GM12878 (cell line): Measurements from ENCODE around the gene NOL7. TPM values are rescaled to one million over a fixed set of nuclear protein-coding genes. Genes with fewer than 3 reads are reported as not detected.

ENCODE experiments used
- ATAC-seq: fragments of 200-7000 bp; cut with Tn5 transposase; 3 replicates; pipeline ENCODE4 v1.9.1; 2020; ENCODE audit warnings: mild to moderate bottlenecking, moderate library complexity
- BruUV-seq: library from RNA; stranded (reverse); fragments of 400-500 nt; replicated peaks from 2 replicates; lab custom pipeline; 2021; lab: Mats Ljungman, UMichigan
- CTCF ChIA-PET: fragments of 300-600 bp; sonication (Branson Sonifier 250); formaldehyde crosslinking; extraction: SDS; loops from one replicate; lab custom pipeline; 2021; ENCODE audit warnings: inconsistent platforms; lab: Yijun Ruan, JAX
- POLR2A ChIA-PET: fragments of 350-600 bp; formaldehyde crosslinking; extraction: SDS; loops from one replicate; lab custom pipeline; 2021; ENCODE audit warnings: inconsistent platforms; lab: Charles Lee
- RAD21 ChIA-PET: fragments of 300-600 bp; sonication (Branson Sonifier 250); formaldehyde crosslinking; loops from one replicate; lab custom pipeline; 2023; ENCODE audit warnings: antibody characterized with exemption; ENCODE audit not compliant: unreplicated experiment; lab: Charles Lee
- SMC1A ChIA-PET: fragments of 300-600 bp; sonication (Branson Sonifier 250); formaldehyde crosslinking; loops from one replicate; lab custom pipeline; 2023; ENCODE audit not compliant: unreplicated experiment, uncharacterized antibody; lab: Charles Lee
- DNase-seq: peaks from one replicate; pipeline ENCODE4 v3.0.0-alpha.2; 2011; ENCODE audit warnings: low read depth, low spot score
- FAIRE-seq: peaks from 3 replicates; lab custom pipeline; 2011; peaks lifted over from hg19 to GRCh38; lab: Jason Lieb, UNC
- H2AFZ ChIP-seq: 2 replicates; pipeline ENCODE4 v1.6.0; 2011; ENCODE audit warnings: low read depth, low read length, control low read depth; ENCODE audit not compliant: control insufficient read depth
- H3K27ac ChIP-seq: 2 replicates; pipeline ENCODE4 v1.5.1; 2011; ENCODE audit warnings: control low read depth; ENCODE audit not compliant: control insufficient read depth, insufficient read depth
- H3K27me3 ChIP-seq, 2 experiments: replicated peaks in 1 of 2; 2 replicates each; pipeline versions ENCODE4 v1.6.0 to v1.6.1; 2011; ENCODE audit warnings: low read length in 1 of 2; ENCODE audit not compliant: control insufficient read depth in 2 of 2, insufficient read depth in 2 of 2
- H3K36me3 ChIP-seq, 2 experiments: 2 replicates each; pipeline ENCODE4 v1.5.1; 2011; ENCODE audit warnings: low read length in 1 of 2; ENCODE audit not compliant: control insufficient read depth in 2 of 2, insufficient read depth in 2 of 2
- H3K4me1 ChIP-seq: 2 replicates; pipeline ENCODE4 v1.6.1; 2011; ENCODE audit warnings: mild to moderate bottlenecking, low read length, moderate library complexity, mixed read lengths; ENCODE audit not compliant: control insufficient read depth, insufficient read depth
- H3K4me2 ChIP-seq: 2 replicates; pipeline ENCODE4 v1.6.0; 2011; ENCODE audit warnings: control low read depth; ENCODE audit not compliant: control insufficient read depth, insufficient read depth
- H3K4me3 ChIP-seq: fragments of 200-600 bp; sonication (generic); 2 replicates; pipeline ENCODE4 v1.5.1; 2016
- H3K79me2 ChIP-seq: 2 replicates; pipeline ENCODE4 v1.6.0; 2011; ENCODE audit warnings: low read length; ENCODE audit not compliant: control insufficient read depth, insufficient read depth
- H3K9ac ChIP-seq: 2 replicates; pipeline ENCODE4 v1.8.0; 2011; ENCODE audit warnings: low read length, control low read depth, mixed read lengths; ENCODE audit not compliant: control insufficient read depth, insufficient read depth
- H3K9me3 ChIP-seq: replicated peaks from 3 replicates; pipeline ENCODE4 v1.5.1; 2011; ENCODE audit warnings: mild to moderate bottlenecking, low read length; ENCODE audit not compliant: control insufficient read depth, insufficient read depth
- H4K20me1 ChIP-seq: 2 replicates; pipeline ENCODE4 v1.6.0; 2011; ENCODE audit not compliant: control insufficient read depth, insufficient read depth
- CEBPB ChIP-seq, 2 experiments: fragments of 150-350 bp in 1 of 2; IDR thresholded peaks; 2 replicates each; pipeline ENCODE4 v1.6.1; 2012 to 2014; ENCODE audit warnings: low read depth in 2 of 2, low read length in 2 of 2, borderline replicate concordance in 1 of 2, inconsistent platforms in 1 of 2
- CHD4 ChIP-seq: fragments of 200-600 bp; sonication (generic); IDR thresholded peaks from 2 replicates; pipeline ENCODE4 v1.6.1; 2016; ENCODE audit warnings: mild to moderate bottlenecking
- CREM ChIP-seq: IDR thresholded peaks from 2 replicates; pipeline ENCODE4 v1.6.1; 2014; ENCODE audit warnings: antibody characterized with exemption, low read depth
- HCFC1 ChIP-seq: fragments of 150-350 bp; IDR thresholded peaks from 2 replicates; pipeline ENCODE4 v1.6.1; 2014; ENCODE audit warnings: low read length
- MTA3 ChIP-seq: IDR thresholded peaks from 2 replicates; pipeline ENCODE4 v1.6.1; 2012; ENCODE audit warnings: low read length, inconsistent platforms, borderline replicate concordance
- MYC ChIP-seq: IDR thresholded peaks from 2 replicates; pipeline ENCODE4 v1.6.1; 2011; ENCODE audit warnings: mild to moderate bottlenecking, low read length, moderate library complexity, inconsistent platforms; ENCODE audit not compliant: insufficient read depth, insufficient replicate concordance, insufficient read length, severe bottlenecking
- NR2F1 ChIP-seq: fragments of 450-650 bp; conservative IDR thresholded peaks from 2 replicates; pipeline ENCODE4 v1.6.1; 2017; ENCODE audit warnings: mild to moderate bottlenecking
- RAD51 ChIP-seq: fragments of 450-650 bp; IDR thresholded peaks from 2 replicates; pipeline ENCODE4 v1.6.1; 2016; ENCODE audit warnings: moderate library complexity, mild to moderate bottlenecking, inconsistent platforms
- RCOR1 ChIP-seq: conservative IDR thresholded peaks from 2 replicates; pipeline ENCODE4 v1.6.1; 2012; ENCODE audit warnings: low read depth, low read length, improper control_type of control experiment
- SIN3A ChIP-seq: IDR thresholded peaks from 2 replicates; pipeline ENCODE4 v1.6.1; 2012; ENCODE audit warnings: low read depth, low read length, improper control_type of control experiment
- TCF3 ChIP-seq: IDR thresholded peaks from 2 replicates; pipeline ENCODE4 v1.6.1; 2012; ENCODE audit warnings: low read depth, mild to moderate bottlenecking, low read length, borderline replicate concordance; ENCODE audit not compliant: insufficient read depth
- ZNF384 ChIP-seq: IDR thresholded peaks from 2 replicates; pipeline ENCODE4 v1.6.1; 2012; ENCODE audit warnings: low read depth, mild to moderate bottlenecking, low read length, improper control_type of control experiment, borderline replicate concordance
- WGBS: methylation state at CpG from one replicate; pipeline ENCODE4 v1.1.6; 2016; ENCODE audit warnings: low lambda C conversion rate; ENCODE audit not compliant: insufficient replicate concordance, insufficient coverage; ENCODE audit errors: missing lambda C conversion rate; 5-methylcytosine and 5-hydroxymethylcytosine counted together
- in situ Hi-C: fragments of 300-500 bp; cut with MboI; formaldehyde crosslinking; loops from 9 replicates; pipeline ENCODE4 v1.14.3; 2018; ENCODE audit warnings: mixed read lengths
- intact Hi-C: fragments of 100-400 bp; cut with micrococcal nuclease; formaldehyde crosslinking; loops from one replicate; pipeline ENCODE4 v1.14.2; 2022; ENCODE audit not compliant: unreplicated experiment
- polyA plus RNA-seq, 11 experiments: library from polyadenylated mRNA; depleted of rRNA in 4 of 11; unstranded in 6 of 11; stranded (reverse) in 5 of 11; fragments of >200 nt; fragmentation: Nextera tagmentation in 4 of 11; fragmentation: Illumina TruSeq in 1 of 11; extraction: Ambion mirVana in 4 of 11; extraction: Trizol in 1 of 11; gene quantifications; 1 replicate in 1 of 11; 2 replicates in 10 of 11; pipeline versions ENCODE4 v1.2.1 to v1.2.3, GENCODE V29; 2011 to 2016; ENCODE audit warnings: inconsistent platforms in 2 of 11, missing spikeins in 2 of 11, low read depth in 1 of 11
- total RNA-seq, 4 experiments: library from RNA; depleted of rRNA in 3 of 4; stranded (reverse); fragments of >200 nt in 3 of 4; fragmentation: Illumina TruSeq in 1 of 4; extraction: Trizol in 1 of 4; gene quantifications; 2 replicates each; pipeline versions ENCODE4 v1.2.1 to v1.2.3, GENCODE V29; 2013 to 2021
- TF ChIP-seq, protein P1 (sequence below): fragments of 450-650 bp; IDR thresholded peaks from 2 replicates; pipeline ENCODE4 v1.6.1; 2016; ENCODE audit warnings: mild to moderate bottlenecking
- TF ChIP-seq, protein P2 (sequence below): fragments of 150-350 bp; IDR thresholded peaks from 2 replicates; pipeline ENCODE4 v1.6.1; 2016; ENCODE audit warnings: low read depth, low read length

The NOL7 gene
- total and polyA plus RNA-seq, 10 of the 15 experiments (the other 5 are each of a cell fraction or from before 2014, with no cell fraction given): 12.2 to 222 (median 86.2) TPM

DNA sequence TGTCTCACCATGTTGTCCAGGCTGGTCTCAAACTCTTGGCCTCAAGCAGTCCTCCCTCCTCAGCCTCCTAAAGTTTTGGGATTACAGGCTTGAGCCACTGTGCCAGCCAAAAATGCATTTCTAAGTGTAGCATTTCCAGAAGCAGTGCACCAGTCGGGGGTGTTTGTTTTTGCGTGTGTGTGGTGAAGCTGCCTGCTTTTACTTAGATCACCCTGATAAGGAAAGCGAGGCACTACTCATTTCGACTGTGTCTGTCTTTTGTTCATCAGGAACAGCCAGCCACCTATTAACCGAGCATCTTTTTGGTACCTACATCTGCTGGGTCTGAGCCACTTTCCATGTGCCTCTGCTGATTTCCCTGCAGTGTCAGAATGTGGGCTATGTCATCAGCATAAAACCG lies 22.0 kb upstream of the NOL7 start:
- no peak for FAIRE-seq
- Histone ChIP-seq H3K9ac (no peak overlapping the region), H3K4me2 (no peak overlapping the region), H3K27ac (no peak overlapping the region), H3K4me1 (no peaks in the 10 kb centered on the region), H4K20me1 (no peaks in the 10 kb centered on the region), H3K36me3 (peaks cover 0 to 7% of the 10 kb centered on the region in 2 experiments; a peak in 2 of 4 replicates), H3K9me3 (no peaks in the 10 kb centered on the region), H3K4me3 (no peak overlapping the region), H3K27me3 (no peaks in the 10 kb centered on the region), H2AFZ (no peak overlapping the region), H3K79me2 (no peaks in the 10 kb centered on the region)
- SMC1A ChIA-PET: no interaction called here
- POLR2A ChIA-PET: interaction anchor here (0.7 kb wide), 1 partner anchor 247 kb away, joined by 4 read pairs; no protein-coding TSS in a partner anchor
- no peak for DNase-seq
- RAD21 ChIA-PET: no interaction called here
- in situ Hi-C loops: no loop called here
- no peak for ATAC-seq
- BruUV-seq: no TSS peak
- TF ChIP-seq, protein P1, sequence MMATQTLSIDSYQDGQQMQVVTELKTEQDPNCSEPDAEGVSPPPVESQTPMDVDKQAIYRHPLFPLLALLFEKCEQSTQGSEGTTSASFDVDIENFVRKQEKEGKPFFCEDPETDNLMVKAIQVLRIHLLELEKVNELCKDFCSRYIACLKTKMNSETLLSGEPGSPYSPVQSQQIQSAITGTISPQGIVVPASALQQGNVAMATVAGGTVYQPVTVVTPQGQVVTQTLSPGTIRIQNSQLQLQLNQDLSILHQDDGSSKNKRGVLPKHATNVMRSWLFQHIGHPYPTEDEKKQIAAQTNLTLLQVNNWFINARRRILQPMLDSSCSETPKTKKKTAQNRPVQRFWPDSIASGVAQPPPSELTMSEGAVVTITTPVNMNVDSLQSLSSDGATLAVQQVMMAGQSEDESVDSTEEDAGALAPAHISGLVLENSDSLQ: no peak
- TF ChIP-seq MTA3: no peak
- WGBS: 94% methylated on average over 6 of the region's 6 CpGs
- intact Hi-C loops: no loop called here
- CTCF ChIA-PET: no interaction called here

DNA sequence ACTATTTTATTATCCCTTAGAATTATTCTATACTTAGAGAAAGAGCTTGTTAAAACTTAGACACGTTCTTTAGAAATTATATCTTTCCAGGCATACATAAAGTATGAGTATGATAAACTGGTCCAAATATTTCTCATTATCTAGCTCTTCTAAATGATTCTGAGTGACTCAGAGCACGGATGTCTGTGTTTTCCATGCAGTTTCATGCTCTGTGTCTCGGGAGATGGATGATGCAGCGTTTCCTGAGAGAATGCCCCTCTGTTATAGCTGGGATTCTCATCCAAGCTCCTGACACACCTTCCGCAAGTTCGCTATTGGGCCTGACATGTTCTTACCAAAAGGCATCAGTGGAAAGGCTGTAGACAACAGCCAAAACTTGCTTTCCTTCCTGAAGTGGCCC lies 21.4 kb upstream of the NOL7 start:
- H3K9ac ChIP-seq: no peak overlapping the region
- H3K4me1 ChIP-seq: no peaks in the 10 kb centered on the region
- RAD21 ChIA-PET: no interaction called here
- CTCF ChIA-PET: interaction anchor here (2.1 kb wide), 1 partner anchor 19 kb away, joined by 8 read pairs; the partner anchor contains the start of gene SIRT5
- H3K27me3 ChIP-seq: no peaks in the 10 kb centered on the region
- no peak overlapping the region for H3K4me2 ChIP-seq
- H3K79me2 ChIP-seq: no peaks in the 10 kb centered on the region
- DNase-seq (no peak), FAIRE-seq (no peak), ATAC-seq (no peak)
- peaks cover 0 to 12% of the 10 kb centered on the region in 2 experiments; a peak in 2 of 4 replicates for H3K36me3 ChIP-seq
- intact Hi-C loops: no loop called here
- H2AFZ ChIP-seq: no peak overlapping the region
- no peak overlapping the region for H3K27ac ChIP-seq
- no peaks in the 10 kb centered on the region for H4K20me1 ChIP-seq
- in situ Hi-C loops: no loop called here
- SMC1A ChIA-PET: interaction anchor here (2.1 kb wide), 1 partner anchor 11 kb away, joined by 6 read pairs; no protein-coding TSS in a partner anchor
- H3K9me3 ChIP-seq: no peaks in the 10 kb centered on the region
- H3K4me3 ChIP-seq: no peak overlapping the region
- WGBS: 83% methylated on average over 6 of the region's 6 CpGs
- no TSS peak for BruUV-seq
- POLR2A ChIA-PET: no interaction called here
- TF ChIP-seq, protein P2, sequence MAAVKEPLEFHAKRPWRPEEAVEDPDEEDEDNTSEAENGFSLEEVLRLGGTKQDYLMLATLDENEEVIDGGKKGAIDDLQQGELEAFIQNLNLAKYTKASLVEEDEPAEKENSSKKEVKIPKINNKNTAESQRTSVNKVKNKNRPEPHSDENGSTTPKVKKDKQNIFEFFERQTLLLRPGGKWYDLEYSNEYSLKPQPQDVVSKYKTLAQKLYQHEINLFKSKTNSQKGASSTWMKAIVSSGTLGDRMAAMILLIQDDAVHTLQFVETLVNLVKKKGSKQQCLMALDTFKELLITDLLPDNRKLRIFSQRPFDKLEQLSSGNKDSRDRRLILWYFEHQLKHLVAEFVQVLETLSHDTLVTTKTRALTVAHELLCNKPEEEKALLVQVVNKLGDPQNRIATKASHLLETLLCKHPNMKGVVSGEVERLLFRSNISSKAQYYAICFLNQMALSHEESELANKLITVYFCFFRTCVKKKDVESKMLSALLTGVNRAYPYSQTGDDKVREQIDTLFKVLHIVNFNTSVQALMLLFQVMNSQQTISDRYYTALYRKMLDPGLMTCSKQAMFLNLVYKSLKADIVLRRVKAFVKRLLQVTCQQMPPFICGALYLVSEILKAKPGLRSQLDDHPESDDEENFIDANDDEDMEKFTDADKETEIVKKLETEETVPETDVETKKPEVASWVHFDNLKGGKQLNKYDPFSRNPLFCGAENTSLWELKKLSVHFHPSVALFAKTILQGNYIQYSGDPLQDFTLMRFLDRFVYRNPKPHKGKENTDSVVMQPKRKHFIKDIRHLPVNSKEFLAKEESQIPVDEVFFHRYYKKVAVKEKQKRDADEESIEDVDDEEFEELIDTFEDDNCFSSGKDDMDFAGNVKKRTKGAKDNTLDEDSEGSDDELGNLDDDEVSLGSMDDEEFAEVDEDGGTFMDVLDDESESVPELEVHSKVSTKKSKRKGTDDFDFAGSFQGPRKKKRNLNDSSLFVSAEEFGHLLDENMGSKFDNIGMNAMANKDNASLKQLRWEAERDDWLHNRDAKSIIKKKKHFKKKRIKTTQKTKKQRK: no peak
- no peak for TF ChIP-seq CEBPB (IDR thresholded peaks at IDR 0.05; ENCODE audit: borderline replicate concordance in 1 of 2, low read depth in 2 of 2, low read length in 2 of 2)
- TF ChIP-seq CREM: no peak
- TF ChIP-seq ZNF384: no peak
- no peak for TF ChIP-seq MYC
- TF ChIP-seq HCFC1: no peak
- no peak for TF ChIP-seq NR2F1
- no peak for TF ChIP-seq RAD51
- no peak for TF ChIP-seq CHD4
- no peak for TF ChIP-seq SIN3A
- TF ChIP-seq RCOR1: no peak
- TF ChIP-seq TCF3: no peak
